ENCODE results near the gene NUDCD2.
"Not testable (repeated sequence)": the region's sequence is repeated elsewhere in the genome, so short reads cannot be mapped to it uniquely, and the experiment has no call there.

NUDCD2 gene

GRCh38 chr5:163463063-163463435, 3.1 kb upstream of the NUDCD2 start:
- DNase-seq, result no peak

- no peak for DNase-seq
These were observed 765 bp upstream of the NUDCD2 start, which contains the start of gene HMMR for GRCh38 chr5:163460562-163461171. Gene HMMR (plus strand): TSS chr5:163460632. CDS start chr5:163460693, 61 bp downstream.

GRCh38 chr5:163459462-163459818, 462 bp downstream of the NUDCD2 start:
- no peak for DNase-seq

GRCh38 chr5:163458778-163459385, 1.0 kb downstream of the NUDCD2 start:
- no peak for DNase-seq

- no peak for DNase-seq
These were observed 3.1 kb downstream of the NUDCD2 start for GRCh38 chr5:163456840-163457239.

- DNase-seq, result no peak
These were observed 3.8 kb downstream of the NUDCD2 start for GRCh38 chr5:163456029-163456589.

GRCh38 chr5:163455406-163455805, 4.5 kb downstream of the NUDCD2 start:
- not testable (repeated sequence) for DNase-seq

- no peak for DNase-seq
These were observed 6.2 kb downstream of the NUDCD2 start for GRCh38 chr5:163453705-163454104.

GRCh38 chr5:163451489-163451888, 8.4 kb downstream of the NUDCD2 start:
- DNase-seq, result no peak

GRCh38 chr5:163448491-163448890, 11.4 kb downstream of the NUDCD2 start:
- DNase-seq, result no peak

- no peak for DNase-seq
These were observed 12.0 kb downstream of the NUDCD2 start for GRCh38 chr5:163447875-163448274.

GRCh38 chr5:163447191-163447590, 12.7 kb downstream of the NUDCD2 start:
- DNase-seq, result no peak

- no peak for DNase-seq
These were observed 14.6 kb downstream of the NUDCD2 start for GRCh38 chr5:163445345-163445744.

- DNase-seq, result no peak
These were observed 15.4 kb downstream of the NUDCD2 start for GRCh38 chr5:163444526-163444925.

- no peak for DNase-seq
These were observed 18.9 kb downstream of the NUDCD2 start for GRCh38 chr5:163440954-163441353.

- DNase-seq, result peak; percentile 49
These were observed 20.8 kb downstream of the NUDCD2 start for GRCh38 chr5:163439092-163439425.

- peak; percentile 96 for DNase-seq
These were observed 22.4 kb downstream of the NUDCD2 start, which contains the start of gene CCNG1 for GRCh38 chr5:163437309-163438182. Gene CCNG1 (plus strand): TSS chr5:163437595. CDS start chr5:163439257, 1,662 bp downstream.

GRCh38 chr5:163437011-163437308, 22.9 kb downstream of the NUDCD2 start:
- DNase-seq, result no peak

- DNase-seq, result no peak
These were observed 23.4 kb downstream of the NUDCD2 start for GRCh38 chr5:163436515-163436914.

- peak; percentile 32 for DNase-seq
These were observed 25.5 kb downstream of the NUDCD2 start for GRCh38 chr5:163434401-163434866.

- no peak for DNase-seq
These were observed 26.6 kb downstream of the NUDCD2 start for GRCh38 chr5:163433271-163433670.

- no peak for DNase-seq
These were observed 27.4 kb downstream of the NUDCD2 start for GRCh38 chr5:163432544-163432943.

GRCh38 chr5:163426128-163426527, 33.8 kb downstream of the NUDCD2 start:
- not testable (repeated sequence) for DNase-seq

- DNase-seq, result no peak
These were observed 35.1 kb downstream of the NUDCD2 start for GRCh38 chr5:163424836-163425235.
